SK-N-SH (cell line): ENCODE measurements around the gene PCDHA8. TPM values are rescaled to one million over a fixed set of nuclear protein-coding genes. Genes with fewer than 3 reads are reported as not detected.
A peak's percentile ranks its signal among the peaks of the same experiment; 100 is the strongest.

Experiments
- CTCF ChIA-PET: fragments of 300-600, 350-600 bp; formaldehyde crosslinking; extraction: SDS; loops from one replicate; lab custom pipeline; 2021; lab: Yijun Ruan, JAX
- POLR2A ChIA-PET: fragments of 350-600 bp; sonication (Branson Sonifier 250); formaldehyde crosslinking; extraction: SDS; loops from one replicate; lab custom pipeline; 2020; ENCODE audit warnings: antibody characterized with exemption, inconsistent platforms; lab: Yijun Ruan, JAX
- DNase-seq: peaks from one replicate; pipeline ENCODE4 v3.0.0; 2012
- H2AFZ ChIP-seq: fragments of 200-600 bp; sonication (generic); 2 replicates; pipeline ENCODE4 v1.8.1; 2016; ENCODE audit warnings: antibody characterized with exemption, mild to moderate bottlenecking, low read depth
- H3F3A ChIP-seq: fragments of 200-600 bp; sonication (generic); replicated peaks from 2 replicates; pipeline ENCODE3; 2016; ENCODE audit warnings: antibody characterized with exemption, mild to moderate bottlenecking; ENCODE audit not compliant: insufficient read depth
- H3K27ac ChIP-seq, 2 experiments: fragments of 200-500 bp in 1 of 2; fragments of 200-600 bp in 1 of 2; sonication (Bioruptor generic) in 1 of 2; sonication (generic), shearing (Covaris generic) in 1 of 2; 2 replicates each; pipeline versions ENCODE4 v1.5.1 to v1.6.1; 2014 to 2016; ENCODE audit warnings: low read depth in 2 of 2, inconsistent platforms in 1 of 2, low read length in 1 of 2, mild to moderate bottlenecking in 1 of 2, mixed read lengths in 1 of 2
- H3K27me3 ChIP-seq: fragments of 200-600 bp; sonication (generic), shearing (Covaris generic); 2 replicates; pipeline ENCODE4 v1.6.1; 2016; ENCODE audit warnings: mixed run types; ENCODE audit not compliant: insufficient read depth
- H3K36me3 ChIP-seq, 2 experiments: fragments of 200-500 bp in 1 of 2; fragments of 200-600 bp in 1 of 2; sonication (Bioruptor generic) in 1 of 2; sonication (generic) in 1 of 2; replicated peaks in 1 of 2; 2 replicates each; pipeline versions ENCODE3 to v1.5.1; 2014 to 2016; ENCODE audit warnings: low read length in 1 of 2, mild to moderate bottlenecking in 1 of 2; ENCODE audit not compliant: insufficient read depth in 2 of 2, control insufficient read depth in 1 of 2
- H3K4me1 ChIP-seq, 2 experiments: fragments of 200-500 bp in 1 of 2; fragments of 200-600 bp in 1 of 2; sonication (Bioruptor generic) in 1 of 2; sonication (generic), shearing (Covaris generic) in 1 of 2; 2 replicates each; pipeline versions ENCODE4 v1.5.1 to v1.6.1; 2014 to 2016; ENCODE audit warnings: low read depth in 1 of 2, low read length in 1 of 2, mixed run types in 1 of 2; ENCODE audit not compliant: insufficient read depth in 2 of 2, control insufficient read depth in 1 of 2
- H3K4me2 ChIP-seq: fragments of 200-600 bp; sonication (generic), shearing (Covaris generic); 2 replicates; pipeline ENCODE4 v1.6.1; 2017; ENCODE audit warnings: mixed run types
- H3K4me3 ChIP-seq, 2 experiments: fragments of 200-500 bp in 1 of 2; fragments of 200-600 bp in 1 of 2; sonication (Bioruptor generic) in 1 of 2; sonication (generic), shearing (Covaris generic) in 1 of 2; 2 replicates each; pipeline versions ENCODE4 v1.5.1 to v1.8.1; 2014 to 2016; ENCODE audit warnings: low read depth in 2 of 2, inconsistent platforms in 1 of 2, low read length in 1 of 2, mild to moderate bottlenecking in 1 of 2, mixed read lengths in 1 of 2, moderate library complexity in 1 of 2
- H3K79me2 ChIP-seq: fragments of 200-600 bp; sonication (generic); 2 replicates; pipeline ENCODE4 v1.8.1; 2017; ENCODE audit warnings: mild to moderate bottlenecking; ENCODE audit not compliant: insufficient read depth
- H3K9ac ChIP-seq: fragments of 200-600 bp; sonication (generic); 2 replicates; pipeline ENCODE4 v1.6.1; 2017; ENCODE audit warnings: mixed run types
- H3K9me2 ChIP-seq: fragments of 200-600 bp; sonication (generic); 2 replicates; pipeline ENCODE4 v1.6.1; 2017; ENCODE audit warnings: mixed run types
- H3K9me3 ChIP-seq: fragments of 200-600 bp; sonication (generic); 2 replicates; pipeline ENCODE4 v1.6.1; 2017; ENCODE audit warnings: mixed run types, mild to moderate bottlenecking, moderate library complexity
- H4K20me1 ChIP-seq: fragments of 200-600 bp; sonication (generic); 2 replicates; pipeline ENCODE4 v1.6.1; 2017; ENCODE audit warnings: mild to moderate bottlenecking, mixed run types; ENCODE audit not compliant: insufficient read depth
- CHD2 ChIP-seq: fragments of 150-350 bp; IDR thresholded peaks from 2 replicates; pipeline ENCODE4 v1.6.1; 2018; ENCODE audit warnings: low read length; ENCODE audit not compliant: partially characterized antibody
- EZH2phosphoT487 ChIP-seq: fragments of 200-600 bp; sonication (generic); IDR thresholded peaks from 2 replicates; pipeline ENCODE4 v1.6.1; 2017; ENCODE audit warnings: low read depth, mixed run types, mild to moderate bottlenecking, antibody characterized with exemption, moderate library complexity, borderline replicate concordance
- FOSL2 ChIP-seq: IDR thresholded peaks from 2 replicates; pipeline ENCODE4 v1.4.0; 2012; ENCODE audit warnings: low read depth, mild to moderate bottlenecking, moderate library complexity, borderline replicate concordance
- GABPA ChIP-seq: IDR thresholded peaks from 2 replicates; pipeline ENCODE4 v1.4.0; 2012; ENCODE audit warnings: low read depth, mild to moderate bottlenecking
- GATA2 ChIP-seq: sonication (generic); formaldehyde crosslinking; IDR thresholded peaks from 2 replicates; pipeline ENCODE4 v1.5.0; 2020; ENCODE audit warnings: mild to moderate bottlenecking, missing genetic modification reagents
- MEF2A ChIP-seq: IDR thresholded peaks from 2 replicates; pipeline ENCODE4 v1.4.0; 2012; ENCODE audit warnings: low read depth, borderline replicate concordance
- MXI1 ChIP-seq: IDR thresholded peaks from 2 replicates; pipeline ENCODE4 v1.6.1; 2012; ENCODE audit warnings: mild to moderate bottlenecking, low read depth, low read length, improper control_type of control experiment
- NRF1 ChIP-seq: IDR thresholded peaks from 2 replicates; pipeline ENCODE4 v1.6.1; 2012; ENCODE audit warnings: low read depth, mild to moderate bottlenecking, low read length
- RAD21 ChIP-seq: IDR thresholded peaks from 2 replicates; pipeline ENCODE4 v1.6.1; 2012; ENCODE audit warnings: mild to moderate bottlenecking, low read length
- RFX5 ChIP-seq: IDR thresholded peaks from 2 replicates; pipeline ENCODE4 v1.6.1; 2012; ENCODE audit warnings: mild to moderate bottlenecking, improper control_type of control experiment, low read length
- RXRA ChIP-seq: IDR thresholded peaks from 2 replicates; pipeline ENCODE4 v1.4.0; 2012; ENCODE audit warnings: low read depth, mild to moderate bottlenecking, borderline replicate concordance
- SMC3 ChIP-seq: IDR thresholded peaks from 2 replicates; pipeline ENCODE4 v1.6.1; 2012; ENCODE audit warnings: low read depth, low read length, improper control_type of control experiment
- TCF12 ChIP-seq: IDR thresholded peaks from 2 replicates; pipeline ENCODE4 v1.4.0; 2012
- TEAD4 ChIP-seq: IDR thresholded peaks from 2 replicates; pipeline ENCODE4 v1.4.0; 2012; ENCODE audit warnings: mild to moderate bottlenecking, borderline replicate concordance; ENCODE audit not compliant: insufficient read depth
- WGBS: methylation state at CpG from one replicate; pipeline ENCODE4 v1.1.6; 2017; ENCODE audit warnings: low lambda C conversion rate; 5-methylcytosine and 5-hydroxymethylcytosine counted together
- polyA plus RNA-seq, 3 experiments: library from polyadenylated mRNA; depleted of rRNA; stranded (reverse); fragments of >200 nt; gene quantifications; 2 replicates each; pipeline ENCODE4 v1.2.3, GENCODE V29; 2012
- TF ChIP-seq, protein P1 (sequence below): IDR thresholded peaks from 2 replicates; pipeline ENCODE4 v1.4.0; 2012; ENCODE audit warnings: low read depth, borderline replicate concordance
- TF ChIP-seq, protein P2 (sequence below): fragments of 150-350 bp; IDR thresholded peaks from 2 replicates; pipeline ENCODE4 v1.6.1; 2016; ENCODE audit warnings: mild to moderate bottlenecking, low read depth, low read length
- TF ChIP-seq, protein P3 (sequence below): fragments of 150-350 bp; IDR thresholded peaks from 2 replicates; pipeline ENCODE4 v1.6.1; 2017; ENCODE audit warnings: antibody characterized with exemption, low read length, low read depth, borderline replicate concordance
- TF ChIP-seq, protein P4 (sequence below): fragments of 200-600 bp; sonication (generic); IDR thresholded peaks from 2 replicates; pipeline ENCODE4 v1.6.1; 2017; ENCODE audit warnings: antibody characterized with exemption, mild to moderate bottlenecking, moderate library complexity
- TF ChIP-seq, protein P5 (sequence below): IDR thresholded peaks from 2 replicates; pipeline ENCODE4 v1.4.0; 2012; ENCODE audit warnings: low read depth
- TF ChIP-seq, protein P6 (sequence below): IDR thresholded peaks from 2 replicates; pipeline ENCODE4; 2012

Gene PCDHA8, protein sequence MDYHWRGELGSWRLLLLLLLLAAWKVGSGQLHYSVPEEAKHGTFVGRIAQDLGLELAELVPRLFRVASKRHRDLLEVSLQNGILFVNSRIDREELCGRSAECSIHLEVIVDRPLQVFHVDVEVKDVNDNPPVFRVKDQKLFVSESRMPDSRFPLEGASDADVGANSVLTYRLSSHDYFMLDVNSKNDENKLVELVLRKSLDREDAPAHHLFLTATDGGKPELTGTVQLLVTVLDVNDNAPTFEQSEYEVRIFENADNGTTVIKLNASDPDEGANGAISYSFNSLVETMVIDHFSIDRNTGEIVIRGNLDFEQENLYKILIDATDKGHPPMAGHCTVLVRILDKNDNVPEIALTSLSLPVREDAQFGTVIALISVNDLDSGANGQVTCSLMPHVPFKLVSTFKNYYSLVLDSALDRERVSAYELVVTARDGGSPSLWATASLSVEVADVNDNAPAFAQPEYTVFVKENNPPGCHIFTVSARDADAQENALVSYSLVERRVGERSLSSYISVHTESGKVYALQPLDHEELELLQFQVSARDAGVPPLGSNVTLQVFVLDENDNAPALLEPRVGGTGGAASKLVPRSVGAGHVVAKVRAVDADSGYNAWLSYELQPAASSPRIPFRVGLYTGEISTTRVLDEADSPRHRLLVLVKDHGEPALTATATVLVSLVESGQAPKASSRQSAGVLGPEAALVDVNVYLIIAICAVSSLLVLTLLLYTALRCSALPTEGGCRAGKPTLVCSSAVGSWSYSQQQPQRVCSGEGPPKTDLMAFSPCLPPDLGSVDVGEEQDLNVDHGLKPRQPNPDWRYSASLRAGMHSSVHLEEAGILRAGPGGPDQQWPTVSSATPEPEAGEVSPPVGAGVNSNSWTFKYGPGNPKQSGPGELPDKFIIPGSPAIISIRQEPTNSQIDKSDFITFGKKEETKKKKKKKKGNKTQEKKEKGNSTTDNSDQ
- 0.54 and 0.63 TPM in 2 replicates for polyA plus RNA-seq (2012; rRNA removed)
- 0.57 and 0.66 TPM in 2 replicates for polyA plus RNA-seq (2012; cell fraction: cytosol; rRNA removed)
- polyA plus RNA-seq (2012; cell fraction: nucleus; rRNA removed) = 0.48 TPM in 2 replicates

DNA sequence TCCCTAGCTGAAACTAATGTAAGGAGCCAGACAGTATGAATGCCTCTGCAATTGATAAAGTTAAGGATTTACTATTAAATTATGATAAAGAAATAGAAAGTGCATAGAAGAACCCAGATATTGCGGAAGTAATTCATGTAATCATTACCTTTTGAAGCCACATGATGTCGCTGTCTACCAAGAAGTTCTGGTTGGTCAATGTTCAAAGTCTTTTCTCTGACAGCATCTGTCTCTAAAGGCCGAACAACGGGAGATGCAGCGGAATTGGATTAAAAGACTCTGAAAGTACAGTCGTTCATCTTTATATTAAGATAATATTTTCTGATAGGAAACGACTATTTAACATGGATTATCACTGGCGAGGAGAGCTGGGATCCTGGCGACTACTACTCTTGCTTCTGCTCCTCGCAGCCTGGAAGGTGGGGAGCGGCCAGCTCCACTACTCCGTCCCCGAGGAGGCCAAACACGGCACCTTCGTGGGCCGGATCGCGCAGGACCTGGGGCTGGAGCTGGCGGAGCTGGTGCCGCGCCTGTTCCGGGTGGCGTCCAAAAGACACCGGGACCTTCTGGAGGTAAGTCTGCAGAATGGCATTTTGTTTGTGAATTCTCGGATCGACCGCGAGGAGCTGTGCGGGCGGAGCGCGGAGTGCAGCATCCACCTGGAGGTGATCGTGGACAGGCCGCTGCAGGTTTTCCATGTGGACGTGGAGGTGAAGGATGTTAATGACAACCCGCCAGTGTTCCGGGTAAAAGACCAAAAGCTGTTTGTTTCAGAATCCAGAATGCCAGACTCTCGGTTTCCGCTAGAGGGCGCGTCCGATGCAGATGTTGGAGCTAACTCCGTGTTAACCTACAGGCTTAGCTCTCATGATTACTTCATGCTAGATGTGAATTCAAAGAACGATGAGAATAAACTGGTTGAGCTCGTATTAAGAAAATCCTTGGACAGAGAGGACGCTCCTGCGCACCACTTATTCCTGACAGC is at the start of gene PCDHA8:
Gene PCDHA8 (plus strand): TSS at position 210 of the 985 bp plus-strand sequence. CDS start 135 bp downstream, at position 345.
- CTCF ChIA-PET = interaction anchor here (0.6 to 4.9 kb wide), 95 partner anchors 9 to 778 kb away, joined by 3 to 189 read pairs (median 5); partner anchors contain the start of genes DIAPH1, PCDHA1, PCDHA10 and PCDHA11
- POLR2A ChIA-PET = interaction anchor here (0.8 to 1.8 kb wide), 7 partner anchors 18 to 210 kb away, joined by 3 to 26 read pairs (median 4); partner anchors contain the start of genes PCDHAC1, PCDHAC2 and PCDHB1
- TF ChIP-seq FOSL2 (no peak), TEAD4 (no peak), EZH2phosphoT487 (no peak), MXI1 (peak; percentile 65), RAD21 (peak; percentile 92), GATA2 (CRISPR knock-in tag) (no peak), CHD2 (peak; percentile 27), NRF1 (no peak), GABPA (no peak), RXRA (no peak), RFX5 (peak; percentile 73), TCF12 (no peak), SMC3 (peak; percentile 65), MEF2A (no peak)
- TF ChIP-seq, protein P1, sequence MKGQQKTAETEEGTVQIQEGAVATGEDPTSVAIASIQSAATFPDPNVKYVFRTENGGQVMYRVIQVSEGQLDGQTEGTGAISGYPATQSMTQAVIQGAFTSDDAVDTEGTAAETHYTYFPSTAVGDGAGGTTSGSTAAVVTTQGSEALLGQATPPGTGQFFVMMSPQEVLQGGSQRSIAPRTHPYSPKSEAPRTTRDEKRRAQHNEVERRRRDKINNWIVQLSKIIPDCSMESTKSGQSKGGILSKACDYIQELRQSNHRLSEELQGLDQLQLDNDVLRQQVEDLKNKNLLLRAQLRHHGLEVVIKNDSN = no peak
- TF ChIP-seq, protein P2, sequence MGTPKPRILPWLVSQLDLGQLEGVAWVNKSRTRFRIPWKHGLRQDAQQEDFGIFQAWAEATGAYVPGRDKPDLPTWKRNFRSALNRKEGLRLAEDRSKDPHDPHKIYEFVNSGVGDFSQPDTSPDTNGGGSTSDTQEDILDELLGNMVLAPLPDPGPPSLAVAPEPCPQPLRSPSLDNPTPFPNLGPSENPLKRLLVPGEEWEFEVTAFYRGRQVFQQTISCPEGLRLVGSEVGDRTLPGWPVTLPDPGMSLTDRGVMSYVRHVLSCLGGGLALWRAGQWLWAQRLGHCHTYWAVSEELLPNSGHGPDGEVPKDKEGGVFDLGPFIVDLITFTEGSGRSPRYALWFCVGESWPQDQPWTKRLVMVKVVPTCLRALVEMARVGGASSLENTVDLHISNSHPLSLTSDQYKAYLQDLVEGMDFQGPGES = no peak
- TF ChIP-seq, protein P3, sequence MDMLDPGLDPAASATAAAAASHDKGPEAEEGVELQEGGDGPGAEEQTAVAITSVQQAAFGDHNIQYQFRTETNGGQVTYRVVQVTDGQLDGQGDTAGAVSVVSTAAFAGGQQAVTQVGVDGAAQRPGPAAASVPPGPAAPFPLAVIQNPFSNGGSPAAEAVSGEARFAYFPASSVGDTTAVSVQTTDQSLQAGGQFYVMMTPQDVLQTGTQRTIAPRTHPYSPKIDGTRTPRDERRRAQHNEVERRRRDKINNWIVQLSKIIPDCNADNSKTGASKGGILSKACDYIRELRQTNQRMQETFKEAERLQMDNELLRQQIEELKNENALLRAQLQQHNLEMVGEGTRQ = no peak
- TF ChIP-seq, protein P4, sequence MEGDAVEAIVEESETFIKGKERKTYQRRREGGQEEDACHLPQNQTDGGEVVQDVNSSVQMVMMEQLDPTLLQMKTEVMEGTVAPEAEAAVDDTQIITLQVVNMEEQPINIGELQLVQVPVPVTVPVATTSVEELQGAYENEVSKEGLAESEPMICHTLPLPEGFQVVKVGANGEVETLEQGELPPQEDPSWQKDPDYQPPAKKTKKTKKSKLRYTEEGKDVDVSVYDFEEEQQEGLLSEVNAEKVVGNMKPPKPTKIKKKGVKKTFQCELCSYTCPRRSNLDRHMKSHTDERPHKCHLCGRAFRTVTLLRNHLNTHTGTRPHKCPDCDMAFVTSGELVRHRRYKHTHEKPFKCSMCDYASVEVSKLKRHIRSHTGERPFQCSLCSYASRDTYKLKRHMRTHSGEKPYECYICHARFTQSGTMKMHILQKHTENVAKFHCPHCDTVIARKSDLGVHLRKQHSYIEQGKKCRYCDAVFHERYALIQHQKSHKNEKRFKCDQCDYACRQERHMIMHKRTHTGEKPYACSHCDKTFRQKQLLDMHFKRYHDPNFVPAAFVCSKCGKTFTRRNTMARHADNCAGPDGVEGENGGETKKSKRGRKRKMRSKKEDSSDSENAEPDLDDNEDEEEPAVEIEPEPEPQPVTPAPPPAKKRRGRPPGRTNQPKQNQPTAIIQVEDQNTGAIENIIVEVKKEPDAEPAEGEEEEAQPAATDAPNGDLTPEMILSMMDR = peak; percentile 87
- TF ChIP-seq, protein P5, sequence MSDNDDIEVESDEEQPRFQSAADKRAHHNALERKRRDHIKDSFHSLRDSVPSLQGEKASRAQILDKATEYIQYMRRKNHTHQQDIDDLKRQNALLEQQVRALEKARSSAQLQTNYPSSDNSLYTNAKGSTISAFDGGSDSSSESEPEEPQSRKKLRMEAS = no peak
- TF ChIP-seq, protein P6, sequence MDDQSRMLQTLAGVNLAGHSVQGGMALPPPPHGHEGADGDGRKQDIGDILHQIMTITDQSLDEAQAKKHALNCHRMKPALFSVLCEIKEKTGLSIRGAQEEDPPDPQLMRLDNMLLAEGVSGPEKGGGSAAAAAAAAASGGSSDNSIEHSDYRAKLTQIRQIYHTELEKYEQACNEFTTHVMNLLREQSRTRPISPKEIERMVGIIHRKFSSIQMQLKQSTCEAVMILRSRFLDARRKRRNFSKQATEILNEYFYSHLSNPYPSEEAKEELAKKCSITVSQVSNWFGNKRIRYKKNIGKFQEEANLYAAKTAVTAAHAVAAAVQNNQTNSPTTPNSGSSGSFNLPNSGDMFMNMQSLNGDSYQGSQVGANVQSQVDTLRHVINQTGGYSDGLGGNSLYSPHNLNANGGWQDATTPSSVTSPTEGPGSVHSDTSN = no peak

More for the DNA sequence above, at the start of gene PCDHA8:
- H3K4me2 ChIP-seq = peak within 1 kb of the TSS; percentile 97
- H4K20me1 ChIP-seq = no peaks in the 10 kb centered on the region
- H3K36me3 ChIP-seq = no peaks in the 10 kb centered on the region
- H3K9ac ChIP-seq = peak within 1 kb of the TSS; percentile 48; the same call in 1 of the 2 replicates
- DNase-seq = peak; percentile 83
- no peaks in the 10 kb centered on the region for H3K9me3 ChIP-seq
- H3K79me2 ChIP-seq = no peaks in the 10 kb centered on the region
- H3K4me1 ChIP-seq = no peaks in the 10 kb centered on the region
- peak within 1 kb of the TSS in 1 of 2 experiments; percentile 50; a peak in 1 of 4 replicates for H3K27ac ChIP-seq
- 13% methylated on average over 47 of the region's 47 CpGs for WGBS
- H3K4me3 ChIP-seq = peak within 1 kb of the TSS; percentile 66 to 96
- no peaks in the 10 kb centered on the region for H3F3A ChIP-seq
- H3K9me2 ChIP-seq = no peaks in the 10 kb centered on the region
- H2AFZ ChIP-seq = peak within 1 kb of the TSS; percentile 99
- no peaks in the 10 kb centered on the region for H3K27me3 ChIP-seq
